ENCODE data around the gene SH2D3A.
"Not testable (repeated sequence)": the region's sequence is repeated elsewhere in the genome, so short reads cannot be mapped to it uniquely, and the experiment has no call there.

SH2D3A gene

GRCh38 chr19:6787393-6787792 is 20.2 kb upstream of the SH2D3A start:
- no peak overlapping the region for H3K4me3 ChIP-seq (ENCODE audit: low read depth, low read length)
- no peak for DNase-seq (ENCODE audit: low read depth)
- TF ChIP-seq CTCF (IDR thresholded peaks at IDR 0.05; ENCODE audit: low read depth, low read length) (no peak), MAX (IDR thresholded peaks at IDR 0.05; ENCODE audit: low read depth, low read length) (no peak), POLR2A (IDR thresholded peaks at IDR 0.05; ENCODE audit: extremely low read depth, insufficient read length) (no peak), MYC (IDR thresholded peaks at IDR 0.05; ENCODE audit: low read depth, low read length) (no peak)

GRCh38 chr19:6779206-6779605 is 12.0 kb upstream of the SH2D3A start:
- no peak overlapping the region for H3K4me3 ChIP-seq (ENCODE audit: low read depth, low read length)
- DNase-seq (ENCODE audit: low read depth) = no peak
- TF ChIP-seq MYC (IDR thresholded peaks at IDR 0.05; ENCODE audit: low read depth, low read length) = no peak
- no peak for TF ChIP-seq POLR2A (IDR thresholded peaks at IDR 0.05; ENCODE audit: extremely low read depth, insufficient read length)
- TF ChIP-seq MAX (IDR thresholded peaks at IDR 0.05; ENCODE audit: low read depth, low read length) = no peak
- TF ChIP-seq CTCF (IDR thresholded peaks at IDR 0.05; ENCODE audit: low read depth, low read length) = no peak

GRCh38 chr19:6778386-6778785 is 11.2 kb upstream of the SH2D3A start:
- no peak for DNase-seq (ENCODE audit: low read depth)
- TF ChIP-seq MYC (IDR thresholded peaks at IDR 0.05; ENCODE audit: low read depth, low read length) (no peak), CTCF (IDR thresholded peaks at IDR 0.05; ENCODE audit: low read depth, low read length) (no peak), MAX (IDR thresholded peaks at IDR 0.05; ENCODE audit: low read depth, low read length) (no peak), POLR2A (IDR thresholded peaks at IDR 0.05; ENCODE audit: extremely low read depth, insufficient read length) (no peak)
- H3K4me3 ChIP-seq (ENCODE audit: low read depth, low read length) = no peak overlapping the region

- H3K4me3 ChIP-seq (ENCODE audit: low read depth, low read length) = no peak overlapping the region
- no peak for TF ChIP-seq MAX (IDR thresholded peaks at IDR 0.05; ENCODE audit: low read depth, low read length)
- TF ChIP-seq MYC (IDR thresholded peaks at IDR 0.05; ENCODE audit: low read depth, low read length) = no peak
- no peak for TF ChIP-seq POLR2A (IDR thresholded peaks at IDR 0.05; ENCODE audit: extremely low read depth, insufficient read length)
- no peak for TF ChIP-seq CTCF (IDR thresholded peaks at IDR 0.05; ENCODE audit: low read depth, low read length)
- DNase-seq (ENCODE audit: low read depth) = no peak
Observed at GRCh38 chr19:6777434-6777833, 10.2 kb upstream of the SH2D3A start.

- DNase-seq (ENCODE audit: low read depth) = no peak
- H3K4me3 ChIP-seq (ENCODE audit: low read depth, low read length) = no peak overlapping the region
- TF ChIP-seq MYC (IDR thresholded peaks at IDR 0.05; ENCODE audit: low read depth, low read length) (no peak), MAX (IDR thresholded peaks at IDR 0.05; ENCODE audit: low read depth, low read length) (no peak), POLR2A (IDR thresholded peaks at IDR 0.05; ENCODE audit: extremely low read depth, insufficient read length) (no peak), CTCF (IDR thresholded peaks at IDR 0.05; ENCODE audit: low read depth, low read length) (no peak)
Observed at GRCh38 chr19:6776999-6777398, 9.8 kb upstream of the SH2D3A start.

- not testable (repeated sequence) for H3K4me3 ChIP-seq (ENCODE audit: low read depth, low read length); DNase-seq (ENCODE audit: low read depth)
Observed at GRCh38 chr19:6776045-6776444, 8.8 kb upstream of the SH2D3A start.
